ENCODE measurements around the gene LANCL2.

The LANCL2 gene

DNA sequence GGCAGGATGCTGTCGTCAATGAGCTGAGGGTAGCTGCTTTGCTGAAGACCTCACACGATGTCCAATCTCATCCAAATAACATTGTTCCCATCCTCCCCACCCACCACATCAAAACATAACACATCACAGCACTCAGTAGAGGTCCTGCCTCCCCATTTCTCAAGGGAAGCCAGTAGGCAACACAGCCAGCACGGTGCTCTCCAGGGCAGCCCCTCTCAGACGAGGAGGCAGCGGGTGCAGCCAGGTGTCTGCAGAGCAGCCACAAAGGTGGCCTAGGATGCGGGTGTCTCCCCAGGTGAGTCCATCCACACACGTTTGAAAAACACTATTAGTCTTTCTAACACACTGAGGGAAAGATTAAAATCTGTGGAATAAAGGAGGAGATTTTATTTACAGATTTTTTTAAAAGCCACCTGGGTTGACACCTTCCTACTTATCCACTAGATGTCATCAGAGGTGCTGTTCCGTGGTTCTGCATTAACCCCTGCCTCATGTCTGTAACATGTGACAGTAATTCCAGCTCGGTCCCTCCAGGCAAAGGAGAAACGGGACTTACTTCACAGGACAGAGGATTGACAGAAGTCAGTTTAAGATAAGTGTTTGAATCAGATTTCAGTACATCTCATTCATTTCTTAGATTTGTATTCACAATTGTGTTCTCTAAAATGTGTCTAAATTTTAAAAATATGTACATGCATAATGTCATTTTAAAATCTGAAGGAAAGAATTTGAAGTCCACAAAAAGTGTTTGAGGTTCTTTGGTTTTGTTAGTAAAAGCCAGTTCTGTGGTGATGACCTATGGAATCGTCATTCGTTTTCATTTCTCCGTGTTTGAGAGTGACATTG is 68.0 kb downstream of the LANCL2 start:
- TF ChIP-seq, protein P1, sequence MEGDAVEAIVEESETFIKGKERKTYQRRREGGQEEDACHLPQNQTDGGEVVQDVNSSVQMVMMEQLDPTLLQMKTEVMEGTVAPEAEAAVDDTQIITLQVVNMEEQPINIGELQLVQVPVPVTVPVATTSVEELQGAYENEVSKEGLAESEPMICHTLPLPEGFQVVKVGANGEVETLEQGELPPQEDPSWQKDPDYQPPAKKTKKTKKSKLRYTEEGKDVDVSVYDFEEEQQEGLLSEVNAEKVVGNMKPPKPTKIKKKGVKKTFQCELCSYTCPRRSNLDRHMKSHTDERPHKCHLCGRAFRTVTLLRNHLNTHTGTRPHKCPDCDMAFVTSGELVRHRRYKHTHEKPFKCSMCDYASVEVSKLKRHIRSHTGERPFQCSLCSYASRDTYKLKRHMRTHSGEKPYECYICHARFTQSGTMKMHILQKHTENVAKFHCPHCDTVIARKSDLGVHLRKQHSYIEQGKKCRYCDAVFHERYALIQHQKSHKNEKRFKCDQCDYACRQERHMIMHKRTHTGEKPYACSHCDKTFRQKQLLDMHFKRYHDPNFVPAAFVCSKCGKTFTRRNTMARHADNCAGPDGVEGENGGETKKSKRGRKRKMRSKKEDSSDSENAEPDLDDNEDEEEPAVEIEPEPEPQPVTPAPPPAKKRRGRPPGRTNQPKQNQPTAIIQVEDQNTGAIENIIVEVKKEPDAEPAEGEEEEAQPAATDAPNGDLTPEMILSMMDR (IDR thresholded peaks at IDR 0.05; ENCODE audit: poor library complexity, severe bottlenecking) = peak; percentile 72
- Histone ChIP-seq H3K4me3 (ENCODE audit: severe bottlenecking) (no peak overlapping the region), H3K27me3 (ENCODE audit: insufficient read depth, poor library complexity, severe bottlenecking) (no peaks in the 10 kb centered on the region), H3K36me3 (ENCODE audit: low read depth) (no peaks in the 10 kb centered on the region), H3K4me1 (ENCODE audit: insufficient read depth, poor library complexity, severe bottlenecking) (no peaks in the 10 kb centered on the region), H3K9me3 (ENCODE audit: severe bottlenecking) (no peaks in the 10 kb centered on the region), H3K27ac (ENCODE audit: poor library complexity, severe bottlenecking) (no peak overlapping the region)
- DNase-seq (ENCODE audit: low spot score) = no peak
- peak; percentile 73 for ATAC-seq (ENCODE audit: low read depth)

GRCh38 chr7:55435466-55435865 is 70.3 kb downstream of the LANCL2 start:
- no peaks in the 10 kb centered on the region for H3K9me3 ChIP-seq (ENCODE audit: severe bottlenecking)
- ATAC-seq (ENCODE audit: low read depth) (no peak), DNase-seq (ENCODE audit: low spot score) (no peak)
- H3K4me1 ChIP-seq (ENCODE audit: insufficient read depth, poor library complexity, severe bottlenecking) = no peaks in the 10 kb centered on the region
- H3K27me3 ChIP-seq (ENCODE audit: insufficient read depth, poor library complexity, severe bottlenecking) = no peaks in the 10 kb centered on the region
- TF ChIP-seq, protein P1 (IDR thresholded peaks at IDR 0.05; ENCODE audit: poor library complexity, severe bottlenecking) = no peak
- no peak overlapping the region for H3K4me3 ChIP-seq (ENCODE audit: severe bottlenecking)
- no peak overlapping the region for H3K27ac ChIP-seq (ENCODE audit: poor library complexity, severe bottlenecking)
- H3K36me3 ChIP-seq (ENCODE audit: low read depth) = no peaks in the 10 kb centered on the region

DNA sequence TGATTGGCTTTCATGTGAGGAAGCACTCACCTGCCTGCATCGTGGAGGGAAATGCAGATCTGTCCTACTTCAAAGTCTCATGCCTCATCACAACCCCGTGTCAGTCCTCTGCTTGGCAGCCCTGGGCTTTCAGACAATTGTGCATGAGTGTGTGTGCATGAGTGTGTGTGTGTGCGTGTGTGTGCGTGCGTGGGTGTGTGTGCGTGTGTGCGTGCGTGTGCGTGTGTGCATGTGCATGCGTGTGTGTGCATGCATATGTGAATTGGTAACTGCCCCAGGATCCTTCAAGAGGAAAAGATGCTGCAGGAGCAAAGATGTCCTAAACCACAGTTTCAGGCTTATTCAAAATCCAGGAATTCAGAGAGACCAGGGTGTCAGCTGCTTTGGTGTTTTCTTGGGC is 71.3 kb downstream of the LANCL2 start:
- Histone ChIP-seq H3K27ac (ENCODE audit: poor library complexity, severe bottlenecking) (no peak overlapping the region), H3K4me1 (ENCODE audit: insufficient read depth, poor library complexity, severe bottlenecking) (no peaks in the 10 kb centered on the region), H3K27me3 (ENCODE audit: insufficient read depth, poor library complexity, severe bottlenecking) (no peaks in the 10 kb centered on the region), H3K36me3 (ENCODE audit: low read depth) (no peaks in the 10 kb centered on the region), H3K9me3 (ENCODE audit: severe bottlenecking) (no peaks in the 10 kb centered on the region), H3K4me3 (ENCODE audit: severe bottlenecking) (no peak overlapping the region)
- TF ChIP-seq, protein P1 (IDR thresholded peaks at IDR 0.05; ENCODE audit: poor library complexity, severe bottlenecking) = no peak
- no peak for DNase-seq (ENCODE audit: low spot score)
- ATAC-seq (ENCODE audit: low read depth) = no peak

- ATAC-seq (ENCODE audit: low read depth) (no peak), DNase-seq (ENCODE audit: low spot score) (no peak)
- Histone ChIP-seq H3K27me3 (ENCODE audit: insufficient read depth, poor library complexity, severe bottlenecking) (no peaks in the 10 kb centered on the region), H3K36me3 (ENCODE audit: low read depth) (no peaks in the 10 kb centered on the region), H3K27ac (ENCODE audit: poor library complexity, severe bottlenecking) (no peak overlapping the region), H3K4me1 (ENCODE audit: insufficient read depth, poor library complexity, severe bottlenecking) (no peaks in the 10 kb centered on the region), H3K4me3 (ENCODE audit: severe bottlenecking) (no peak overlapping the region), H3K9me3 (ENCODE audit: severe bottlenecking) (no peaks in the 10 kb centered on the region)
- TF ChIP-seq, protein P1 (IDR thresholded peaks at IDR 0.05; ENCODE audit: poor library complexity, severe bottlenecking) = no peak
These were observed 72.2 kb downstream of the LANCL2 start for GRCh38 chr7:55437375-55437774.

All from RWPE2 (cell line).